ENCODE data around the gene RGS2. TPM values are rescaled to one million over a fixed set of nuclear protein-coding genes. Genes with fewer than 3 reads are reported as not detected.
A peak's percentile ranks its signal among the peaks of the same experiment; 100 is the strongest.

RGS2 gene
- total RNA-seq (2014; rRNA removed; shearing (Covaris generic)), result 2.1 and 4.7 TPM in 2 replicates

GRCh38 chr1:192808518-192809306, at the start of gene RGS2:
TSS of gene RGS2 (plus strand) at chr1:192809039. CDS start at chr1:192809072, 33 bp downstream.
- DNase-seq (ENCODE audit: low read depth in 1 of 2, low spot score in 2 of 2), result peak; percentile 87 to 92
- H3K36me3 ChIP-seq, result peaks cover 3% of the 10 kb centered on the region; the same call in 1 of the 2 replicates
- no peaks in the 10 kb centered on the region for H3K27me3 ChIP-seq (replicated peaks)
- H3K4me3 ChIP-seq, result peak within 1 kb of the TSS; percentile 56
- H3K27ac ChIP-seq, result peak within 1 kb of the TSS; percentile 37
- H3K4me1 ChIP-seq (replicated peaks), result peaks cover 21% of the 10 kb centered on the region
- no peaks in the 10 kb centered on the region for H3K9me3 ChIP-seq (replicated peaks)

- Histone ChIP-seq H3K27me3 (replicated peaks) (no peaks in the 10 kb centered on the region), H3K4me3 (no peak overlapping the region), H3K4me1 (replicated peaks) (no peaks in the 10 kb centered on the region), H3K36me3 (no peaks in the 10 kb centered on the region), H3K27ac (no peak overlapping the region), H3K9me3 (replicated peaks) (no peaks in the 10 kb centered on the region)
- DNase-seq (ENCODE audit: low read depth in 1 of 2, low spot score in 2 of 2), result no peak
Observed at GRCh38 chr1:192759104-192759503, 49.7 kb upstream of the RGS2 start.

GRCh38 chr1:192762265-192762664, 46.6 kb upstream of the RGS2 start:
- no peaks in the 10 kb centered on the region for H3K36me3 ChIP-seq
- no peak overlapping the region for H3K27ac ChIP-seq
- DNase-seq (ENCODE audit: low read depth in 1 of 2, low spot score in 2 of 2), result no peak
- H3K4me3 ChIP-seq, result no peak overlapping the region
- H3K4me1 ChIP-seq (replicated peaks), result no peaks in the 10 kb centered on the region
- no peaks in the 10 kb centered on the region for H3K9me3 ChIP-seq (replicated peaks)
- H3K27me3 ChIP-seq (replicated peaks), result no peaks in the 10 kb centered on the region

- H3K9me3 ChIP-seq (replicated peaks), result no peaks in the 10 kb centered on the region
- H3K4me3 ChIP-seq, result no peak overlapping the region
- no peak overlapping the region for H3K27ac ChIP-seq
- H3K4me1 ChIP-seq (replicated peaks), result no peaks in the 10 kb centered on the region
- H3K27me3 ChIP-seq (replicated peaks), result no peaks in the 10 kb centered on the region
- no peaks in the 10 kb centered on the region for H3K36me3 ChIP-seq
- DNase-seq (ENCODE audit: low read depth in 1 of 2, low spot score in 2 of 2), result no peak
Observed at GRCh38 chr1:192763243-192763642, 45.6 kb upstream of the RGS2 start.

- no peaks in the 10 kb centered on the region for H3K27me3 ChIP-seq (replicated peaks)
- H3K36me3 ChIP-seq, result no peaks in the 10 kb centered on the region
- H3K4me3 ChIP-seq, result no peak overlapping the region
- H3K9me3 ChIP-seq (replicated peaks), result no peaks in the 10 kb centered on the region
- DNase-seq (ENCODE audit: low read depth in 1 of 2, low spot score in 2 of 2), result no peak
- no peaks in the 10 kb centered on the region for H3K4me1 ChIP-seq (replicated peaks)
- H3K27ac ChIP-seq, result no peak overlapping the region
Observed at GRCh38 chr1:192763756-192764155, 45.1 kb upstream of the RGS2 start.

GRCh38 chr1:192764675-192765074, 44.2 kb upstream of the RGS2 start:
- no peak overlapping the region for H3K4me3 ChIP-seq
- H3K4me1 ChIP-seq (replicated peaks), result no peaks in the 10 kb centered on the region
- no peak overlapping the region for H3K27ac ChIP-seq
- H3K9me3 ChIP-seq (replicated peaks), result no peaks in the 10 kb centered on the region
- no peaks in the 10 kb centered on the region for H3K36me3 ChIP-seq
- no peaks in the 10 kb centered on the region for H3K27me3 ChIP-seq (replicated peaks)
- no peak for DNase-seq (ENCODE audit: low read depth in 1 of 2, low spot score in 2 of 2)

- H3K27me3 ChIP-seq (replicated peaks), result no peaks in the 10 kb centered on the region
- H3K4me1 ChIP-seq (replicated peaks), result no peaks in the 10 kb centered on the region
- no peak overlapping the region for H3K4me3 ChIP-seq
- H3K36me3 ChIP-seq, result no peaks in the 10 kb centered on the region
- H3K27ac ChIP-seq, result no peak overlapping the region
- no peaks in the 10 kb centered on the region for H3K9me3 ChIP-seq (replicated peaks)
- peak in 1 of 2 experiments; percentile 8 for DNase-seq (ENCODE audit: low read depth in 1 of 2, low spot score in 2 of 2)
Observed at GRCh38 chr1:192766009-192766625, 42.7 kb upstream of the RGS2 start.

- Histone ChIP-seq H3K27ac (no peak overlapping the region), H3K36me3 (no peaks in the 10 kb centered on the region), H3K9me3 (replicated peaks) (no peaks in the 10 kb centered on the region), H3K4me1 (replicated peaks) (no peaks in the 10 kb centered on the region), H3K4me3 (no peak overlapping the region), H3K27me3 (replicated peaks) (no peaks in the 10 kb centered on the region)
- DNase-seq (ENCODE audit: low read depth in 1 of 2, low spot score in 2 of 2), result no peak
Observed at GRCh38 chr1:192766876-192767275, 42.0 kb upstream of the RGS2 start.

GRCh38 chr1:192767798-192768197, 41.0 kb upstream of the RGS2 start:
- Histone ChIP-seq H3K27me3 (replicated peaks) (no peaks in the 10 kb centered on the region), H3K27ac (no peak overlapping the region), H3K4me3 (no peak overlapping the region), H3K4me1 (replicated peaks) (no peaks in the 10 kb centered on the region), H3K36me3 (no peaks in the 10 kb centered on the region), H3K9me3 (replicated peaks) (no peaks in the 10 kb centered on the region)
- no peak for DNase-seq (ENCODE audit: low read depth in 1 of 2, low spot score in 2 of 2)

GRCh38 chr1:192768463-192768862, 40.4 kb upstream of the RGS2 start:
- H3K27ac ChIP-seq, result no peak overlapping the region
- no peak overlapping the region for H3K4me3 ChIP-seq
- no peak for DNase-seq (ENCODE audit: low read depth in 1 of 2, low spot score in 2 of 2)
- H3K27me3 ChIP-seq (replicated peaks), result no peaks in the 10 kb centered on the region
- no peaks in the 10 kb centered on the region for H3K36me3 ChIP-seq
- H3K9me3 ChIP-seq (replicated peaks), result no peaks in the 10 kb centered on the region
- no peaks in the 10 kb centered on the region for H3K4me1 ChIP-seq (replicated peaks)

- Histone ChIP-seq H3K36me3 (no peaks in the 10 kb centered on the region), H3K4me3 (no peak overlapping the region), H3K4me1 (replicated peaks) (no peaks in the 10 kb centered on the region), H3K27me3 (replicated peaks) (no peaks in the 10 kb centered on the region; the same call in 1 of the 2 replicates), H3K27ac (no peak overlapping the region), H3K9me3 (replicated peaks) (no peaks in the 10 kb centered on the region)
- DNase-seq (ENCODE audit: low read depth in 1 of 2, low spot score in 2 of 2), result no peak
Observed at GRCh38 chr1:192771341-192771740, 37.5 kb upstream of the RGS2 start.

GRCh38 chr1:192775631-192776030, 33.2 kb upstream of the RGS2 start:
- Histone ChIP-seq H3K27ac (no peak overlapping the region), H3K4me3 (no peak overlapping the region), H3K9me3 (replicated peaks) (no peaks in the 10 kb centered on the region), H3K36me3 (no peaks in the 10 kb centered on the region), H3K27me3 (replicated peaks) (no peaks in the 10 kb centered on the region; the same call in 1 of the 2 replicates), H3K4me1 (replicated peaks) (no peaks in the 10 kb centered on the region)
- no peak for DNase-seq (ENCODE audit: low read depth in 1 of 2, low spot score in 2 of 2)

GRCh38 chr1:192776206-192776605, 32.6 kb upstream of the RGS2 start:
- H3K27ac ChIP-seq, result no peak overlapping the region
- H3K9me3 ChIP-seq (replicated peaks), result no peaks in the 10 kb centered on the region
- no peaks in the 10 kb centered on the region; the same call in 1 of the 2 replicates for H3K27me3 ChIP-seq (replicated peaks)
- H3K4me3 ChIP-seq, result no peak overlapping the region
- DNase-seq (ENCODE audit: low read depth in 1 of 2, low spot score in 2 of 2), result no peak
- no peaks in the 10 kb centered on the region for H3K4me1 ChIP-seq (replicated peaks)
- H3K36me3 ChIP-seq, result no peaks in the 10 kb centered on the region

GRCh38 chr1:192776998-192777397, 31.8 kb upstream of the RGS2 start:
- Histone ChIP-seq H3K27ac (no peak overlapping the region), H3K27me3 (replicated peaks) (no peaks in the 10 kb centered on the region; the same call in 1 of the 2 replicates), H3K4me1 (replicated peaks) (no peaks in the 10 kb centered on the region), H3K9me3 (replicated peaks) (no peaks in the 10 kb centered on the region), H3K36me3 (no peaks in the 10 kb centered on the region), H3K4me3 (no peak overlapping the region)
- DNase-seq (ENCODE audit: low read depth in 1 of 2, low spot score in 2 of 2), result no peak

All from SJSA1 (cell line).